NCI-H460 (cell line): ENCODE data around the gene CLHC1. TPM values are rescaled to one million over a fixed set of nuclear protein-coding genes. Genes with fewer than 3 reads are reported as not detected.
"Not testable (repeated sequence)": the region's sequence is repeated elsewhere in the genome, so short reads cannot be mapped to it uniquely, and the experiment has no call there.

Experiments
- DNase-seq: peaks from one replicate; pipeline ENCODE4 v3.0.0-alpha.2; 2016; ENCODE audit warnings: low read depth; ENCODE audit errors: extremely low read depth
- total RNA-seq: library from RNA; depleted of rRNA; stranded (reverse); fragments of >200 nt; shearing (Covaris generic); gene quantifications from 2 replicates; pipeline ENCODE4 v1.2.3, GENCODE V29; 2014; rRNA removed

The CLHC1 gene
- total RNA-seq, 1 experiment from 2014 or later = 10.8 TPM

DNA sequence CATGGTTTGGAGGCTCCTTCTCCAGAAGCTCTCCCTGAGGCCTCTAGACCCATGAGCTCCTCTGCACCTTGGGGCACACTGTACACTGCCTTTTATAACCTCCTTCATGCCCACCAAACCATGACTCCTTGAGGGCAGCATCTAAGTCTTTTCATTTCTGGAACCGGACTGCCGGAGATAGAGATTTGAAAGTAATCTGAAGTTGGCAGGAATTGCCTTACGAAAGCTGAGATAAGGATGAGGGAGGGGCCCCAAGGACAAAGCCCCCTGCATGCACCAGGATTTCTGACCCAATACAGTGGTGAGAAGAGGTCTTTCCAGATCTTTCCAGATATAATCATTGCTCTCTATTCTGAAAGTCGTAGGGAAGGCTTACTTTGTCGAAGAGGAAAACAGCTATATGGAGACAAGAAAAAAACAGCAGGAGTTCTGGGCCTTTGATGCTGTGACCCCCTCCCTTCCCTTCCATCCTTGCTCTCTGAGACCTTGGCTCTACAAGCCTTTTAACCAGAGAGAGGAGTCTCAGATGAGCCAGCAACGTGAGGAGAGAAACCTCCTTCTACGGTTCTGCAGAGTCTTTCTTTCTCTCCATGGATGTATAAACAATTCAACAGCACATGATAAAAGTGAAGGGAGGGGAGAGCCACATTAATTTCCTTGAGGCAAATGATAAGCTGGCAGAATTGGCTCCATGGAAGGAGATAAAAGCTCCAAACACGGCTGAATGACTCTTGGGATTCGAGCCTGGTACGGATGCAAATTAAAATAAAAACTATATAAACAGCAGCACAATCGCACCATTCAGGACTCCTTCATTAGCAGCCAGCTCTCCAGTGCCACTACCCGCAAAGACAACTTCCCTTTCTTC is 93.8 kb downstream of the CLHC1 start:
- no peak for DNase-seq

DNA sequence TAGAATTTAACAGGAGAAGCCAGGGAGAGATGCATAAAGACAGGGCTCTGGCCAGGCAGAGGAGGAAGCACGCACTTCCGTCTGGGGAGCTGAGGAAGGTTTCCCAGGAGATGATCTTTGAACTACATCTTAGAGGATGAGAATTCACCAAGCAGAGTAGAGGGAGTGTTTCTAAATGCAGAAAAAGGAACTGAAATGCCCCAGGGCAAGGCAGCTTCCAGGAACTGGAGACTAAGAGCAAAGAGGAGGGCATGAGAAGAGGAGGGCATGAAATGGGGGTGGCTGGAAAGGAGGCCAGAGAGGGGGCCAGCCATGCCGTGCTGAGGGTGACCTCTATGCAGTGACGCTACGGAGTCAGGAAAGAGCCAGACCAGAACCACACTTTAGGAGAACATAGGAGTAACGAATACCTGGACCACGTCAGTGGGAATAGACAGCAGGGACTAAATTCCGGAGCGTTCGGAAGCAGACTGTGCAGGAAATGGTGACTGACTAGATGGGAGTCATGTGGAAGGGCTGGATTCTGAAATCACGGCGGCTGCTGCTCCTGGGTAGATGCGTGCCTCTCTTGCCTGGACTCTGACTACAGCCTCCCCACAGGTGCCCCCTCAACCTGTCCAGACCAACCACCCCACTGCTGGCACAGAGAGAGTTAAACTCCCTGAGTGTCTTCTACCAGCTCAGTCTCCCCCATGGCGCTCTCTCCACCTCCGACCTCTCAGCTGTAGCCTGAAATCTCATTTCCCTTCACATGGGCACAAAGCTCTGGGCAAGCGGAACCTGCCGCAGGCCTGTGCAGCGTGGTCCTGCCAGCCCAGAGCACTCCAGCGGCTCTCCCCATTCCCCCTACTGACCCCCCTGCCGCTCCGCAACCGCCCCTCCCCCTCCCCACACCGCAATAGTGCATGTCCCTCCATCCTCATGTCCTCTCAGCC is 94.8 kb downstream of the CLHC1 start:
- no peak for DNase-seq

- no peak for DNase-seq
These were observed 96.0 kb downstream of the CLHC1 start for GRCh38 chr2:55136138-55136541.

GRCh38 chr2:55135491-55135890 is 96.6 kb downstream of the CLHC1 start:
- no peak for DNase-seq

DNA sequence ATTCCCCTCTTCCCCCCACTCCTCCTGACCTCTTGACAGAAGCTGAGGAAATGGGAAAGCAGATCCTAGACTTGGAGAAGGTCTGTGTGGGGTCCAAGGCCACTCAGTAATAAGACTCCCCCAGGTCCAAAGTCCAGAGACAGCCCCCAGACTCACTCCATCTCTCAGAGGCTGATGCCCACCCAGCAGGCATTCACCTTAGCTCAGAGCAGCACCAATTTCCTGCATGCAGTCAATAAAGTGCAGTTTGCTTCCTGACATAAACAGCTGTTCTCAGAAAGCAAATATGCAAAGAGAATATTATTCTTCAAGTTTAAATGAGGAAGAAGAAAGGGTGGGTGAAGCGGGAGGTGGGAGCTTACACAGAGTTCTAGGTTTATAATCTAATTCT is 97.8 kb downstream of the CLHC1 start:
- DNase-seq = no peak

- no peak for DNase-seq
These were observed 98.4 kb downstream of the CLHC1 start for GRCh38 chr2:55133467-55134315.

- no peak for DNase-seq
These were observed 101.2 kb downstream of the CLHC1 start for GRCh38 chr2:55130849-55131248.

- DNase-seq = not testable (repeated sequence)
These were observed 105.5 kb downstream of the CLHC1 start for GRCh38 chr2:55126643-55127042.

Other genes starting within 250 kb of the CLHC1 start
- 302 and 305 TPM in 2 replicates for gene RTN4, start 181.8 kb downstream of the CLHC1 start, total RNA-seq
- 3,201 and 3,623 TPM in 2 replicates for gene RPS27A, start 395 bp upstream of the CLHC1 start, total RNA-seq
- 97.2 and 110 TPM in 2 replicates for gene MTIF2, start 36.9 kb upstream of the CLHC1 start, total RNA-seq
- gene CCDC88A, start 187.6 kb upstream of the CLHC1 start, total RNA-seq = 51.9 and 58.0 TPM in 2 replicates